DOHH2 (cell line): ENCODE data around the gene LIF.

Experiments used
- H3F3A ChIP-seq: fragments of 200-600 bp; sonication (generic), shearing (Covaris generic); 2 replicates; pipeline ENCODE4 v1.6.0; 2016; ENCODE audit warnings: antibody characterized with exemption, mild to moderate bottlenecking; ENCODE audit not compliant: control insufficient read depth, insufficient read depth
- H3K27ac ChIP-seq: fragments of 200-600 bp; sonication (generic); 2 replicates; pipeline ENCODE4 v1.5.1; 2014; ENCODE audit warnings: low read depth, mild to moderate bottlenecking, low read length, moderate library complexity
- H3K27me3 ChIP-seq: fragments of 200-600 bp; sonication (generic); 2 replicates; pipeline ENCODE4 v1.6.1; 2014; ENCODE audit warnings: mild to moderate bottlenecking, low read length, mixed read lengths; ENCODE audit not compliant: control insufficient read depth
- H3K36me3 ChIP-seq: fragments of 200-600 bp; sonication (generic); 2 replicates; pipeline ENCODE4 v1.6.1; 2014; ENCODE audit warnings: mild to moderate bottlenecking, low read length, moderate library complexity, mixed read lengths; ENCODE audit not compliant: control insufficient read depth
- H3K4me1 ChIP-seq: fragments of 200-600 bp; sonication (generic); 2 replicates; pipeline ENCODE4 v1.6.1; 2014; ENCODE audit warnings: mild to moderate bottlenecking, low read length, mixed read lengths; ENCODE audit not compliant: control insufficient read depth
- H3K4me2 ChIP-seq: fragments of 200-600 bp; sonication (generic); 2 replicates; pipeline ENCODE4 v1.6.0; 2014; ENCODE audit warnings: mild to moderate bottlenecking, low read length, moderate library complexity
- H3K4me3 ChIP-seq: fragments of 200-600 bp; sonication (generic); 2 replicates; pipeline ENCODE4 v1.5.1; 2014; ENCODE audit warnings: mild to moderate bottlenecking, low read length, mixed read lengths
- H3K79me2 ChIP-seq: fragments of 200-600 bp; sonication (generic); 2 replicates; pipeline ENCODE4 v1.6.1; 2014; ENCODE audit warnings: mild to moderate bottlenecking, low read length, mixed read lengths; ENCODE audit not compliant: control insufficient read depth
- H3K9me2 ChIP-seq: fragments of 200-600 bp; sonication (generic); replicated peaks from 2 replicates; pipeline ENCODE4 v1.6.1; 2014; ENCODE audit warnings: mild to moderate bottlenecking, low read length, mixed read lengths; ENCODE audit not compliant: control insufficient read depth
- H3K9me3 ChIP-seq: fragments of 200-600 bp; sonication (generic); 2 replicates; pipeline ENCODE4 v1.6.1; 2014; ENCODE audit warnings: antibody characterized with exemption, low read length, mixed read lengths; ENCODE audit not compliant: control insufficient read depth, insufficient read depth
- H4K20me1 ChIP-seq: fragments of 200-600 bp; sonication (generic); 2 replicates; pipeline ENCODE4 v1.6.0; 2014; ENCODE audit warnings: low read depth, mild to moderate bottlenecking, antibody characterized with exemption, low read length, moderate library complexity; ENCODE audit not compliant: control insufficient read depth, insufficient read depth
- CTCF ChIP-seq: fragments of 200-600 bp; sonication (generic); IDR thresholded peaks from one replicate; pipeline ENCODE4 v1.5.1; 2014; ENCODE audit warnings: antibody characterized with exemption, mild to moderate bottlenecking, low read depth, low read length; ENCODE audit not compliant: poor library complexity, severe bottlenecking
- EZH2phosphoT487 ChIP-seq: fragments of 200-600 bp; sonication (generic); IDR thresholded peaks from 2 replicates; pipeline ENCODE4 v1.6.1; 2017; ENCODE audit warnings: borderline replicate concordance, mild to moderate bottlenecking, antibody characterized with exemption, low read length, moderate library complexity, mixed read lengths

LIF gene

GRCh38 chr22:30280505-30280904, 33.9 kb upstream of the LIF start:
- Histone ChIP-seq H3K4me2 (no peak overlapping the region), H3K79me2 (no peaks in the 10 kb centered on the region), H3F3A (no peaks in the 10 kb centered on the region), H3K4me1 (no peaks in the 10 kb centered on the region), H3K4me3 (no peak overlapping the region), H4K20me1 (no peaks in the 10 kb centered on the region; the same call in 1 of the 2 replicates), H3K9me2 (no peaks in the 10 kb centered on the region), H3K9me3 (no peaks in the 10 kb centered on the region), H3K27me3 (peaks cover 10% of the 10 kb centered on the region), H3K27ac (no peak overlapping the region), H3K36me3 (no peaks in the 10 kb centered on the region)
- no peak for TF ChIP-seq CTCF
- TF ChIP-seq EZH2phosphoT487, result no peak

GRCh38 chr22:30279932-30280331, 33.4 kb upstream of the LIF start:
- H3F3A ChIP-seq, result no peaks in the 10 kb centered on the region
- no peak overlapping the region for H3K4me2 ChIP-seq
- H3K4me1 ChIP-seq, result no peaks in the 10 kb centered on the region
- no peak overlapping the region for H3K4me3 ChIP-seq
- no peaks in the 10 kb centered on the region for H3K79me2 ChIP-seq
- TF ChIP-seq CTCF, result no peak
- TF ChIP-seq EZH2phosphoT487, result no peak
- H3K9me3 ChIP-seq, result no peaks in the 10 kb centered on the region
- no peaks in the 10 kb centered on the region for H3K36me3 ChIP-seq
- H4K20me1 ChIP-seq, result no peaks in the 10 kb centered on the region; the same call in 1 of the 2 replicates
- no peaks in the 10 kb centered on the region for H3K9me2 ChIP-seq
- no peak overlapping the region for H3K27ac ChIP-seq
- H3K27me3 ChIP-seq, result peaks cover 14% of the 10 kb centered on the region

- no peak for TF ChIP-seq EZH2phosphoT487
- no peak for TF ChIP-seq CTCF
- no peaks in the 10 kb centered on the region for H3F3A ChIP-seq
- H3K9me2 ChIP-seq, result no peaks in the 10 kb centered on the region
- no peaks in the 10 kb centered on the region for H3K79me2 ChIP-seq
- no peaks in the 10 kb centered on the region; the same call in 1 of the 2 replicates for H4K20me1 ChIP-seq
- no peaks in the 10 kb centered on the region for H3K4me1 ChIP-seq
- no peak overlapping the region for H3K4me2 ChIP-seq
- no peak overlapping the region for H3K27ac ChIP-seq
- no peak overlapping the region for H3K4me3 ChIP-seq
- H3K36me3 ChIP-seq, result no peaks in the 10 kb centered on the region
- H3K27me3 ChIP-seq, result peaks cover 21% of the 10 kb centered on the region
- H3K9me3 ChIP-seq, result no peaks in the 10 kb centered on the region
Observed at GRCh38 chr22:30279046-30279788, 32.7 kb upstream of the LIF start.
